ENCODE data around the gene C9orf78. TPM values are rescaled to one million over a fixed set of nuclear protein-coding genes. Genes with fewer than 3 reads are reported as not detected.
A peak's percentile ranks its signal among the peaks of the same experiment; 100 is the strongest.

The C9orf78 gene
- total RNA-seq, 1 experiment from 2014 or later: 36.4 TPM

GRCh38 chr9:129781131-129781530 is 53.9 kb downstream of the C9orf78 start:
- ATAC-seq: no peak
- ChIA-PET CTCF (interaction anchor here (0.6 to 14.0 kb wide), 5 partner anchors 9 to 55 kb away, joined by 3 to 101 read pairs (median 5); no protein-coding TSS in a partner anchor), POLR2A (no interaction called here)
- TF ChIP-seq ZNF671 (CRISPR knock-in tag; IDR thresholded peaks at IDR 0.05): no peak
- DNase-seq (ENCODE audit: low spot score): no peak
- no peak overlapping the region for H3K27ac Mint-ChIP-seq
- 0 out of 2 replicates have a peak, but pooled peaks cover 6% of the 10 kb centered on the region for H3K4me1 Mint-ChIP-seq
- H3K36me3 Mint-ChIP-seq: no peaks in the 10 kb centered on the region
- no peaks in the 10 kb centered on the region; the same call in 1 of the 2 replicates for H3K27me3 Mint-ChIP-seq (ENCODE audit: low read depth)
- no peaks in the 10 kb centered on the region for H3K9me3 Mint-ChIP-seq
- no peak overlapping the region for H3K4me3 Mint-ChIP-seq

- ATAC-seq (no peak), DNase-seq (ENCODE audit: low spot score) (no peak)
- POLR2A ChIA-PET: no interaction called here
- H3K4me3 Mint-ChIP-seq: no peak overlapping the region
- H3K36me3 Mint-ChIP-seq: no peaks in the 10 kb centered on the region
- TF ChIP-seq USF1 (CRISPR knock-in tag; IDR thresholded peaks at IDR 0.05): no peak
- TF ChIP-seq ZNF512 (CRISPR knock-in tag; IDR thresholded peaks at IDR 0.05; ENCODE audit: borderline replicate concordance): peak; percentile 84; the same call in 1 of the 2 replicates
- TF ChIP-seq SOX15 (CRISPR knock-in tag; IDR thresholded peaks at IDR 0.05): no peak
- H3K27ac Mint-ChIP-seq: no peak overlapping the region
- 0 out of 2 replicates have a peak, but pooled peaks cover 6% of the 10 kb centered on the region for H3K4me1 Mint-ChIP-seq
- CTCF ChIA-PET: interaction anchor here (0.7 to 14.0 kb wide), 3 partner anchors 42 to 88 kb away, joined by 3 to 101 read pairs (median 3); no protein-coding TSS in a partner anchor
- no peaks in the 10 kb centered on the region for H3K27me3 Mint-ChIP-seq (ENCODE audit: low read depth)
- H3K9me3 Mint-ChIP-seq: no peaks in the 10 kb centered on the region
Measured at GRCh38 chr9:129779560-129780190, 55.4 kb downstream of the C9orf78 start.

GRCh38 chr9:129778469-129778868 is 56.6 kb downstream of the C9orf78 start:
- CTCF ChIA-PET: interaction anchor here (0.6 to 14.0 kb wide), 3 partner anchors 41 to 59 kb away, joined by 4 to 101 read pairs (median 22); no protein-coding TSS in a partner anchor
- DNase-seq (ENCODE audit: low spot score) (no peak), ATAC-seq (no peak)
- Mint-ChIP-seq H3K27me3 (ENCODE audit: low read depth) (no peaks in the 10 kb centered on the region), H3K36me3 (no peaks in the 10 kb centered on the region), H3K4me3 (no peak overlapping the region), H3K9me3 (no peaks in the 10 kb centered on the region), H3K4me1 (0 out of 2 replicates have a peak, but pooled peaks cover 6% of the 10 kb centered on the region), H3K27ac (no peak overlapping the region)
- TF ChIP-seq IRF1 (CRISPR knock-in tag; IDR thresholded peaks at IDR 0.05): no peak
- TF ChIP-seq PRRX2 (CRISPR knock-in tag; IDR thresholded peaks at IDR 0.05): no peak
- TF ChIP-seq ZMAT4 (CRISPR knock-in tag; IDR thresholded peaks at IDR 0.05): no peak
- no peak for TF ChIP-seq TEAD1 (CRISPR knock-in tag; IDR thresholded peaks at IDR 0.05)
- POLR2A ChIA-PET: no interaction called here

- TF ChIP-seq STAT6 (CRISPR knock-in tag; conservative IDR thresholded peaks at IDR 0.05; ENCODE audit: low read depth): no peak
- TF ChIP-seq E2F5 (CRISPR knock-in tag; IDR thresholded peaks at IDR 0.05): no peak
- no peak for TF ChIP-seq ZNF232 (CRISPR knock-in tag; IDR thresholded peaks at IDR 0.05)
- TF ChIP-seq ZNF317 (CRISPR knock-in tag; IDR thresholded peaks at IDR 0.05; ENCODE audit: borderline replicate concordance, low read depth): no peak
- no peak for TF ChIP-seq GABPB1 (CRISPR knock-in tag; IDR thresholded peaks at IDR 0.05)
- TF ChIP-seq ZNF671 (CRISPR knock-in tag; IDR thresholded peaks at IDR 0.05): no peak
- no peak for TF ChIP-seq FOXJ3 (CRISPR knock-in tag; IDR thresholded peaks at IDR 0.05; ENCODE audit: borderline replicate concordance)
- no peak for TF ChIP-seq MLX (CRISPR knock-in tag; IDR thresholded peaks at IDR 0.05)
- Mint-ChIP-seq H3K27me3 (ENCODE audit: low read depth) (no peaks in the 10 kb centered on the region), H3K36me3 (no peaks in the 10 kb centered on the region), H3K4me3 (no peak overlapping the region), H3K4me1 (0 out of 2 replicates have a peak, but pooled peaks cover 6% of the 10 kb centered on the region), H3K9me3 (no peaks in the 10 kb centered on the region), H3K27ac (no peak overlapping the region)
- DNase-seq (ENCODE audit: low spot score) (no peak), ATAC-seq (no peak)
- CTCF ChIA-PET: interaction anchor here (1.1 to 14.0 kb wide), 6 partner anchors 13 to 153 kb away, joined by 3 to 101 read pairs (median 8); partner anchors contain the start of gene ASB6
- POLR2A ChIA-PET: no interaction called here
Measured at GRCh38 chr9:129777769-129778130, 57.3 kb downstream of the C9orf78 start.
